ENCODE measurements around the gene HERC6. TPM values are rescaled to one million over a fixed set of nuclear protein-coding genes. Genes with fewer than 3 reads are reported as not detected.

Gene HERC6
- total RNA-seq, 2 donors from 2014 or later, result 9.9 to 12.7 TPM

DNA sequence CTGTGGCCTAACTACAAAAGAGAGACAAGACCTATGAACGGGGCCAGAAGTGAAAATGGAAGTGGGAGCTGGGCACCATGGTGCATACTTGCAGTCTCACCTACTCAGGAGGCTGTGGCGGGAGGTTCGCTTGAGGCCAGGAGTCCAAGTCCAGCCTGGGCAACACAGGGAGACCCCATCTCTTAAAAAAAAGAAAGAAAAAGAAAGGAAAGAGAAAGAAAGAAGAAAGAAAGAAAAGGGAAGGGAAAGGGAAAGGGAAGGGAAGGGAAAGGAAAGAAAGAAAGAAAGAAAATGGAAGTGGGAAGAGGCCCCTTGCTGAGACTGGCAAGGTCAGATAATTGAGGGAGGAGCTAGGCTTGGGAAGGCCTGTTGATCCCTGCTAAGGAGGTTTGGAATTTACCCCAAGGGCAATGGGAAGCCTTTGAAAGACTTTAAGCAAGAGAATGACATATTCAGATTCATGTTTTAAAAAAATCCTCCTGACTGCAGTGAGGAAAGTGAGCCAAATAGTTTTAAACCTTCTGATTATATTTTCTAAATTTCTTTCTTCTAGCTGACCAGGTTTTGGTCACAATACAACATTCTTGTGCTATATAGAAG lies 60.6 kb downstream of the HERC6 start:
- Histone ChIP-seq H3K9ac (ENCODE audit: extremely low read depth, low read length, poor library complexity, severe bottlenecking) (no peak overlapping the region), H3K9me3 (ENCODE audit: control insufficient read depth, low read length) (peaks cover 6% of the 10 kb centered on the region), H3K36me3 (ENCODE audit: control insufficient read depth, insufficient read depth, low read length) (peaks cover 4% of the 10 kb centered on the region), H3K4me1 (ENCODE audit: control insufficient read depth, insufficient read depth, low read length) (no peaks in the 10 kb centered on the region), H3K4me3 (ENCODE audit: low read length) (no peak overlapping the region), H3K27me3 (ENCODE audit: control insufficient read depth, insufficient read depth, low read length, poor library complexity, severe bottlenecking) (no peaks in the 10 kb centered on the region), H3K27ac (ENCODE audit: low read depth, low read length) (no peak overlapping the region)
- no peaks in the 10 kb centered on the region for H3K4me1 Mint-ChIP-seq
- no peak for TF ChIP-seq CTCF (conservative IDR thresholded peaks at IDR 0.05)
- no peak overlapping the region for H3K27ac Mint-ChIP-seq
- peaks cover 22% of the 10 kb centered on the region for H3K36me3 Mint-ChIP-seq (ENCODE audit: low read depth)
- H3K9me3 Mint-ChIP-seq, result peaks cover 12% of the 10 kb centered on the region
- DNase-seq, result no peak
- 94 to 100% methylated on average over 1 to 3 of the region's 3 CpGs for WGBS, 2 experiments (ENCODE audit: insufficient coverage in 1 of 2, insufficient read length in 1 of 2)
- no peak overlapping the region for H3K4me3 Mint-ChIP-seq
- H3K27me3 Mint-ChIP-seq (ENCODE audit: insufficient read depth), result no peaks in the 10 kb centered on the region

- Histone ChIP-seq H3K4me3 (ENCODE audit: low read length) (no peak overlapping the region), H3K4me1 (ENCODE audit: control insufficient read depth, insufficient read depth, low read length) (no peaks in the 10 kb centered on the region), H3K36me3 (ENCODE audit: control insufficient read depth, insufficient read depth, low read length) (peaks cover 4% of the 10 kb centered on the region), H3K27me3 (ENCODE audit: control insufficient read depth, insufficient read depth, low read length, poor library complexity, severe bottlenecking) (no peaks in the 10 kb centered on the region), H3K9me3 (ENCODE audit: control insufficient read depth, low read length) (peaks cover 6% of the 10 kb centered on the region), H3K27ac (ENCODE audit: low read depth, low read length) (no peak overlapping the region), H3K9ac (ENCODE audit: extremely low read depth, low read length, poor library complexity, severe bottlenecking) (no peak overlapping the region)
- Mint-ChIP-seq H3K27me3 (ENCODE audit: insufficient read depth) (no peaks in the 10 kb centered on the region), H3K4me3 (no peak overlapping the region), H3K27ac (no peak overlapping the region), H3K36me3 (ENCODE audit: low read depth) (peaks cover 18% of the 10 kb centered on the region), H3K4me1 (no peaks in the 10 kb centered on the region), H3K9me3 (peaks cover 10% of the 10 kb centered on the region)
- no peak for DNase-seq
- no peak for TF ChIP-seq CTCF (conservative IDR thresholded peaks at IDR 0.05)
- WGBS, 2 experiments (ENCODE audit: insufficient coverage in 1 of 2, insufficient read length in 1 of 2), result 89 to 91% methylated on average over 1 of the region's 1 CpG
These were observed 61.5 kb downstream of the HERC6 start for GRCh38 chr4:88440146-88440545.

- Mint-ChIP-seq H3K36me3 (ENCODE audit: low read depth) (peaks cover 18% of the 10 kb centered on the region), H3K4me1 (no peaks in the 10 kb centered on the region), H3K4me3 (no peak overlapping the region), H3K27me3 (ENCODE audit: insufficient read depth) (no peaks in the 10 kb centered on the region), H3K27ac (no peak overlapping the region), H3K9me3 (peaks cover 10% of the 10 kb centered on the region)
- DNase-seq, result no peak
- no peak for TF ChIP-seq CTCF (conservative IDR thresholded peaks at IDR 0.05)
- peaks cover 6% of the 10 kb centered on the region for H3K9me3 ChIP-seq (ENCODE audit: control insufficient read depth, low read length)
- H3K27me3 ChIP-seq (ENCODE audit: control insufficient read depth, insufficient read depth, low read length, poor library complexity, severe bottlenecking), result no peaks in the 10 kb centered on the region
- peaks cover 4% of the 10 kb centered on the region for H3K36me3 ChIP-seq (ENCODE audit: control insufficient read depth, insufficient read depth, low read length)
- no peak overlapping the region for H3K9ac ChIP-seq (ENCODE audit: extremely low read depth, low read length, poor library complexity, severe bottlenecking)
- H3K4me1 ChIP-seq (ENCODE audit: control insufficient read depth, insufficient read depth, low read length), result no peaks in the 10 kb centered on the region
- H3K27ac ChIP-seq (ENCODE audit: low read depth, low read length), result no peak overlapping the region
- no peak overlapping the region for H3K4me3 ChIP-seq (ENCODE audit: low read length)
These were observed 63.0 kb downstream of the HERC6 start for GRCh38 chr4:88441696-88442095.

All from endodermal cell (in vitro differentiated cells).